A673 (cell line): Measurements from ENCODE around the gene AZIN2. TPM values are rescaled to one million over a fixed set of nuclear protein-coding genes. Genes with fewer than 3 reads are reported as not detected.

ENCODE experiments used
- BruUV-seq: library from RNA; stranded (reverse); fragments of 400-500 nt; replicated peaks from 2 replicates; lab custom pipeline; 2021; lab: Mats Ljungman, UMichigan
- CTCF ChIA-PET: fragments of 300-600 bp; sonication (Branson Sonifier 250); formaldehyde crosslinking; loops from one replicate; lab custom pipeline; 2022; ENCODE audit warnings: antibody characterized with exemption; lab: Charles Lee
- POLR2A ChIA-PET: fragments of 300-600 bp; sonication (Branson Sonifier 250); formaldehyde crosslinking; loops from one replicate; lab custom pipeline; 2022; ENCODE audit warnings: antibody characterized with exemption; ENCODE audit not compliant: low non-redundant PET; lab: Charles Lee
- DNase-seq: peaks from one replicate; pipeline ENCODE4 v3.0.0-alpha.2; 2015; ENCODE audit warnings: low spot score
- H3K27ac ChIP-seq: fragments of 200-600 bp; sonication (generic); 2 replicates; pipeline ENCODE4 v1.5.1; 2016; ENCODE audit warnings: mixed run types, low read depth, mild to moderate bottlenecking, mixed read lengths, antibody characterized with exemption, low read length; ENCODE audit not compliant: poor library complexity, severe bottlenecking
- H3K27me3 ChIP-seq: fragments of 200-600 bp; sonication (generic); replicated peaks from 2 replicates; pipeline ENCODE4 v1.6.1; 2017; ENCODE audit warnings: mixed run types, low read depth, mild to moderate bottlenecking, mixed read lengths, antibody characterized with exemption, low read length; ENCODE audit not compliant: insufficient read depth, poor library complexity
- H3K36me3 ChIP-seq: fragments of 200-600 bp; sonication (generic); 2 replicates; pipeline ENCODE4 v1.6.1; 2016; ENCODE audit warnings: mixed run types, mild to moderate bottlenecking, mixed read lengths, antibody characterized with exemption, low read length; ENCODE audit not compliant: insufficient read depth, poor library complexity, severe bottlenecking
- H3K4me1 ChIP-seq: fragments of 200-600 bp; sonication (generic); 2 replicates; pipeline ENCODE4 v1.6.1; 2017; ENCODE audit warnings: mixed run types, mild to moderate bottlenecking, mixed read lengths, antibody characterized with exemption, low read length; ENCODE audit not compliant: insufficient read depth, poor library complexity, severe bottlenecking
- H3K4me3 ChIP-seq: fragments of 200-600 bp; sonication (generic); 2 replicates; pipeline ENCODE4 v1.5.1; 2016; ENCODE audit warnings: low read depth, mixed run types, mild to moderate bottlenecking, mixed read lengths, low read length; ENCODE audit not compliant: poor library complexity, severe bottlenecking
- H3K9me3 ChIP-seq: fragments of 200-600 bp; sonication (generic); 2 replicates; pipeline ENCODE4 v1.6.1; 2016; ENCODE audit warnings: mixed run types, low read depth, mild to moderate bottlenecking, mixed read lengths, antibody characterized with exemption, low read length; ENCODE audit not compliant: poor library complexity, severe bottlenecking
- CTCF ChIP-seq: fragments of 300-800, 200-600 bp; sonication (generic); conservative IDR thresholded peaks from 2 replicates; pipeline ENCODE4 v1.5.1; 2017; ENCODE audit warnings: low read depth, mild to moderate bottlenecking, antibody characterized with exemption, low read length, moderate library complexity, mixed read lengths
- EZH2 ChIP-seq: fragments of 200-600 bp; sonication (generic); IDR thresholded peaks from 2 replicates; pipeline ENCODE4 v1.6.1; 2017; ENCODE audit warnings: borderline replicate concordance, low read depth, mild to moderate bottlenecking, mixed read lengths, antibody characterized with exemption, low read length; ENCODE audit not compliant: poor library complexity, severe bottlenecking
- intact Hi-C: fragments of 100-400 bp; cut with micrococcal nuclease; formaldehyde crosslinking; loops from one replicate; pipeline ENCODE4 v1.10.0; 2022; ENCODE audit not compliant: unreplicated experiment
- total RNA-seq: library from RNA; stranded (reverse); gene quantifications from 2 replicates; pipeline ENCODE4 v1.2.3, GENCODE V29; 2021

The AZIN2 gene
- total RNA-seq, 1 experiment from 2014 or later, result 4.6 TPM

GRCh38 chr1:33150522-33150921, 69.6 kb downstream of the AZIN2 start:
- BruUV-seq, result no TSS peak
- ChIA-PET CTCF (no interaction called here), POLR2A (no interaction called here)
- no peaks in the 10 kb centered on the region for H3K27me3 ChIP-seq
- TF ChIP-seq EZH2, result no peak
- TF ChIP-seq CTCF, result no peak
- no peak overlapping the region for H3K27ac ChIP-seq
- H3K4me1 ChIP-seq, result peaks cover 14% of the 10 kb centered on the region
- intact Hi-C loops, result no loop called here
- no peaks in the 10 kb centered on the region for H3K36me3 ChIP-seq
- no peak overlapping the region for H3K4me3 ChIP-seq
- no peak for DNase-seq
- no peaks in the 10 kb centered on the region for H3K9me3 ChIP-seq

- Histone ChIP-seq H3K27ac (no peak overlapping the region), H3K4me1 (peaks cover 17% of the 10 kb centered on the region), H3K36me3 (no peaks in the 10 kb centered on the region), H3K9me3 (no peaks in the 10 kb centered on the region), H3K4me3 (no peak overlapping the region), H3K27me3 (no peaks in the 10 kb centered on the region)
- intact Hi-C loops, result no loop called here
- CTCF ChIA-PET, result no interaction called here
- no peak for DNase-seq
- TF ChIP-seq CTCF (no peak), EZH2 (no peak)
- no TSS peak for BruUV-seq
- POLR2A ChIA-PET, result no interaction called here
Observed at GRCh38 chr1:33151116-33151515, 70.2 kb downstream of the AZIN2 start.

- no peak for TF ChIP-seq CTCF
- TF ChIP-seq EZH2, result no peak
- no TSS peak for BruUV-seq
- H3K36me3 ChIP-seq, result no peaks in the 10 kb centered on the region
- ChIA-PET POLR2A (no interaction called here), CTCF (interaction anchor here (0.5 to 1.1 kb wide), 3 partner anchors 26 to 146 kb away, joined by 3 to 8 read pairs (median 3); no protein-coding TSS in a partner anchor)
- peak overlapping the region; percentile 47 for H3K27ac ChIP-seq
- H3K27me3 ChIP-seq, result no peaks in the 10 kb centered on the region
- intact Hi-C loops, result no loop called here
- H3K4me1 ChIP-seq, result peaks cover 17% of the 10 kb centered on the region
- no peak overlapping the region for H3K4me3 ChIP-seq
- no peaks in the 10 kb centered on the region for H3K9me3 ChIP-seq
- DNase-seq, result peak; percentile 84
Observed at GRCh38 chr1:33152685-33153432, 71.9 kb downstream of the AZIN2 start.
